Smooth muscle cell (in vitro differentiated cells): Measurements from ENCODE around the gene TMEM192. TPM values are rescaled to one million over a fixed set of nuclear protein-coding genes. Genes with fewer than 3 reads are reported as not detected.
"Not testable (repeated sequence)": the region's sequence is repeated elsewhere in the genome, so short reads cannot be mapped to it uniquely, and the experiment has no call there.

Experiments
- DNase-seq: peaks from one replicate; lab custom pipeline; 2025; ENCODE audit not compliant: unreplicated experiment; lab: John Stamatoyannopoulos, UW
- H2AFZ ChIP-seq: fragments of 200-600 bp; sonication (generic); 2 replicates; pipeline ENCODE4 v1.6.0; 2016; ENCODE audit warnings: antibody characterized with exemption, low read depth, mild to moderate bottlenecking
- H3F3A ChIP-seq: fragments of 200-600 bp; sonication (generic); 2 replicates; pipeline ENCODE4 v1.6.0; 2017; ENCODE audit warnings: antibody characterized with exemption, low read depth
- H3K27ac ChIP-seq: fragments of 200-600 bp; sonication (generic); 2 replicates; pipeline ENCODE4 v1.5.1; 2016; ENCODE audit warnings: low read depth, mild to moderate bottlenecking
- H3K27me3 ChIP-seq: fragments of 200-600 bp; sonication (generic); 2 replicates; pipeline ENCODE4 v1.6.1; 2016; ENCODE audit warnings: low read depth, mild to moderate bottlenecking
- H3K36me3 ChIP-seq: fragments of 200-600 bp; sonication (generic); 2 replicates; pipeline ENCODE4 v1.5.1; 2016; ENCODE audit warnings: low read depth
- H3K4me1 ChIP-seq: fragments of 200-600 bp; sonication (generic); 2 replicates; pipeline ENCODE4 v1.5.1; 2016; ENCODE audit warnings: low read depth
- H3K4me2 ChIP-seq: fragments of 200-600 bp; sonication (generic); 2 replicates; pipeline ENCODE4 v1.6.0; 2016; ENCODE audit warnings: mild to moderate bottlenecking
- H3K4me3 ChIP-seq: fragments of 200-600 bp; sonication (generic); 2 replicates; pipeline ENCODE4 v1.5.1; 2016; ENCODE audit warnings: mild to moderate bottlenecking
- H3K79me2 ChIP-seq: fragments of 200-600 bp; sonication (generic); 2 replicates; pipeline ENCODE4 v1.6.0; 2016; ENCODE audit warnings: low read depth, mild to moderate bottlenecking
- H3K9ac ChIP-seq: fragments of 200-600 bp; sonication (generic); 2 replicates; pipeline ENCODE4 v1.6.0; 2016; ENCODE audit warnings: low read depth
- H3K9me3 ChIP-seq: fragments of 200-600 bp; sonication (generic); replicated peaks from 2 replicates; pipeline ENCODE4 v1.5.1; 2016; ENCODE audit warnings: low read depth
- H4K20me1 ChIP-seq: fragments of 200-600 bp; sonication (generic); 2 replicates; pipeline ENCODE4 v1.6.0; 2016; ENCODE audit warnings: low read depth
- WGBS: methylation state at CpG from one replicate; pipeline ENCODE4 v1.1.7; 2016; ENCODE audit warnings: low lambda C conversion rate; 5-methylcytosine and 5-hydroxymethylcytosine counted together
- polyA plus RNA-seq: library from polyadenylated mRNA; unstranded; fragments of >200 nt; fragmentation: Nextera tagmentation; extraction: Ambion mirVana; gene quantifications from 2 replicates; pipeline ENCODE4 v1.2.1, GENCODE V29; 2016
- total RNA-seq: library from RNA; depleted of rRNA; stranded (reverse); fragments of >200 nt; gene quantifications from 2 replicates; pipeline ENCODE4 v1.2.3, GENCODE V29; 2014
- TF ChIP-seq, protein P1 (sequence below): fragments of 200-600 bp; sonication (generic); IDR thresholded peaks from 2 replicates; pipeline ENCODE4 v1.5.1; 2017; ENCODE audit warnings: borderline replicate concordance, mild to moderate bottlenecking, antibody characterized with exemption; ENCODE audit not compliant: insufficient read depth, poor library complexity, severe bottlenecking

TMEM192 gene
- total and polyA plus RNA-seq, 2 experiments from 2014 or later: 6.2 to 11.0 TPM

DNA sequence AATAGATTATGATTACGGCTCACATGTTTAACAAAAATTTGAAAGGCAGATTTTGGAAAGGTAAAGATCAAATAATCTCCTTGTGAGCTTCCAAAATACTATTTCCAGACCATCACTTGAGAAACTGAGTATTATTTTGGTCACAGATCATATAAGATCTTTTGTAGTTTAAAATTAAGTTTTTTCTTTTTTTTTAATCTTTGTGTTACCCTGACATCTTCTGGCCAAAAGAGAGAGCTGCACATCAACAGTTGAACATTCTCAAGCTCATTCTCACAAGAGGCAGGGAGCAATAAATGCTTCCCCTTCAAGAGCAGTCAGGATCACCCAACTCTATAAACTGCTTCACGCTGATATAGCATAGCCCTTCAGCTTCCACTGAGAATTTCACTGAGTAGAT is 15.9 kb downstream of the TMEM192 start:
- H3K9me3 ChIP-seq: no peaks in the 10 kb centered on the region
- no peaks in the 10 kb centered on the region for H3F3A ChIP-seq
- H2AFZ ChIP-seq: no peak overlapping the region
- no peaks in the 10 kb centered on the region for H3K4me1 ChIP-seq
- no peaks in the 10 kb centered on the region for H3K36me3 ChIP-seq
- no peak overlapping the region for H3K4me3 ChIP-seq
- no peaks in the 10 kb centered on the region for H4K20me1 ChIP-seq
- no peak overlapping the region for H3K9ac ChIP-seq
- DNase-seq: no peak
- no peak overlapping the region for H3K27ac ChIP-seq
- WGBS: 70% methylated on average over 2 of the region's 2 CpGs
- no peak overlapping the region for H3K4me2 ChIP-seq
- no peaks in the 10 kb centered on the region for H3K27me3 ChIP-seq
- TF ChIP-seq, protein P1, sequence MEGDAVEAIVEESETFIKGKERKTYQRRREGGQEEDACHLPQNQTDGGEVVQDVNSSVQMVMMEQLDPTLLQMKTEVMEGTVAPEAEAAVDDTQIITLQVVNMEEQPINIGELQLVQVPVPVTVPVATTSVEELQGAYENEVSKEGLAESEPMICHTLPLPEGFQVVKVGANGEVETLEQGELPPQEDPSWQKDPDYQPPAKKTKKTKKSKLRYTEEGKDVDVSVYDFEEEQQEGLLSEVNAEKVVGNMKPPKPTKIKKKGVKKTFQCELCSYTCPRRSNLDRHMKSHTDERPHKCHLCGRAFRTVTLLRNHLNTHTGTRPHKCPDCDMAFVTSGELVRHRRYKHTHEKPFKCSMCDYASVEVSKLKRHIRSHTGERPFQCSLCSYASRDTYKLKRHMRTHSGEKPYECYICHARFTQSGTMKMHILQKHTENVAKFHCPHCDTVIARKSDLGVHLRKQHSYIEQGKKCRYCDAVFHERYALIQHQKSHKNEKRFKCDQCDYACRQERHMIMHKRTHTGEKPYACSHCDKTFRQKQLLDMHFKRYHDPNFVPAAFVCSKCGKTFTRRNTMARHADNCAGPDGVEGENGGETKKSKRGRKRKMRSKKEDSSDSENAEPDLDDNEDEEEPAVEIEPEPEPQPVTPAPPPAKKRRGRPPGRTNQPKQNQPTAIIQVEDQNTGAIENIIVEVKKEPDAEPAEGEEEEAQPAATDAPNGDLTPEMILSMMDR: peak; percentile 68
- H3K79me2 ChIP-seq: no peaks in the 10 kb centered on the region

- TF ChIP-seq, protein P1: no peak
- Histone ChIP-seq H3K36me3 (no peaks in the 10 kb centered on the region), H3K4me2 (no peak overlapping the region), H3K4me1 (no peaks in the 10 kb centered on the region), H3K4me3 (no peak overlapping the region), H3K27me3 (no peaks in the 10 kb centered on the region), H3K79me2 (no peaks in the 10 kb centered on the region), H2AFZ (no peak overlapping the region), H3F3A (no peaks in the 10 kb centered on the region), H3K9me3 (no peaks in the 10 kb centered on the region), H4K20me1 (no peaks in the 10 kb centered on the region), H3K9ac (no peak overlapping the region), H3K27ac (no peak overlapping the region)
- DNase-seq: no peak
- WGBS: 61% methylated on average over 1 of the region's 1 CpG
Observed at GRCh38 chr4:165095291-165095690, 17.4 kb downstream of the TMEM192 start.

DNA sequence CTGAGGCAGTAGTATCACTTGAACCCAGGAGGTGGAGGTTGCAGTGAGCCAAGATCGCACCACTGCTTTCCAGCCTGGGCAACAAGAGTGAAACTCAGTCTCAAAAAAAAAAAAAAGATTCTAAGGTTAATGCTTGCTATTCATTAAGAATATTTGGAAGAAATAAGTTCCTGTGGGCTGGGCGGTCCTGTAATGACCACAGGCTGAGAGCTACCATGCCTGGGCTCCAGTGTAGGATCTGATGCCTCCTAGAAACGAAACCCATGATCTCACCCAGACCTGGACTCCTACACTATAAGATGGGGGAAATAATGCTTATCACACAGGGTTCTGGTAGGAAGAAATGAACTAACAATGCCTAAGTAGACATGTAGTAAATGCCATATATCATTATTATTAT is 17.8 kb downstream of the TMEM192 start:
- no peak overlapping the region for H3K4me3 ChIP-seq
- no peak overlapping the region for H3K27ac ChIP-seq
- no peak overlapping the region for H3K4me2 ChIP-seq
- H3K79me2 ChIP-seq: no peaks in the 10 kb centered on the region
- H3K27me3 ChIP-seq: no peaks in the 10 kb centered on the region
- DNase-seq: no peak
- no peak overlapping the region for H3K9ac ChIP-seq
- TF ChIP-seq, protein P1: no peak
- WGBS: 98% methylated on average over 3 of the region's 3 CpGs
- H3F3A ChIP-seq: no peaks in the 10 kb centered on the region
- H4K20me1 ChIP-seq: no peaks in the 10 kb centered on the region
- no peaks in the 10 kb centered on the region for H3K36me3 ChIP-seq
- H2AFZ ChIP-seq: no peak overlapping the region
- H3K4me1 ChIP-seq: no peaks in the 10 kb centered on the region
- H3K9me3 ChIP-seq: no peaks in the 10 kb centered on the region

- H3K4me3 ChIP-seq, H3K27ac ChIP-seq, H3F3A ChIP-seq, H3K9ac ChIP-seq, H2AFZ ChIP-seq, DNase-seq, H3K4me2 ChIP-seq, H3K9me3 ChIP-seq, H3K79me2 ChIP-seq, H4K20me1 ChIP-seq, H3K36me3 ChIP-seq, H3K27me3 ChIP-seq, H3K4me1 ChIP-seq: not testable (repeated sequence)
- WGBS: 98% methylated on average over 8 of the region's 8 CpGs
Observed at GRCh38 chr4:165092187-165092586, 20.5 kb downstream of the TMEM192 start.
